ENCODE measurements around the gene RPP40. TPM values are rescaled to one million over a fixed set of nuclear protein-coding genes. Genes with fewer than 3 reads are reported as not detected.

RPP40 gene
- total and polyA plus RNA-seq, 2 of the 13 experiments (the other 11 are each of a cell fraction or from before 2014, with no cell fraction given) = 18.0 to 41.2 TPM

GRCh38 chr6:5003604-5004372 is at the start of gene RPP40 (continued):
- TF ChIP-seq ZBTB38 (CRISPR knock-in tag; IDR thresholded peaks at IDR 0.05) = peak; percentile 72; the same call in 1 of the 2 replicates
- TF ChIP-seq ZNF839 (CRISPR knock-in tag; IDR thresholded peaks at IDR 0.05; ENCODE audit: borderline replicate concordance) = no peak
- no peak; the same call in 1 of the 2 replicates for TF ChIP-seq ZNF782 (CRISPR knock-in tag; IDR thresholded peaks at IDR 0.05; ENCODE audit: borderline replicate concordance)
- peak; percentile 53; the same call in 1 of the 2 replicates for TF ChIP-seq ARNTL (CRISPR knock-in tag; IDR thresholded peaks at IDR 0.05)
- 0 out of 2 replicates have a peak, but pooled peaks have one; percentile 46 for TF ChIP-seq RNF219 (CRISPR knock-in tag; IDR thresholded peaks at IDR 0.05)
- TF ChIP-seq ZSCAN9 (CRISPR knock-in tag; IDR thresholded peaks at IDR 0.05; ENCODE audit: borderline replicate concordance) = peak; percentile 95
- TF ChIP-seq EED (CRISPR knock-in tag; IDR thresholded peaks at IDR 0.05) = no peak; the same call in 1 of the 2 replicates
- TF ChIP-seq, protein P1, sequence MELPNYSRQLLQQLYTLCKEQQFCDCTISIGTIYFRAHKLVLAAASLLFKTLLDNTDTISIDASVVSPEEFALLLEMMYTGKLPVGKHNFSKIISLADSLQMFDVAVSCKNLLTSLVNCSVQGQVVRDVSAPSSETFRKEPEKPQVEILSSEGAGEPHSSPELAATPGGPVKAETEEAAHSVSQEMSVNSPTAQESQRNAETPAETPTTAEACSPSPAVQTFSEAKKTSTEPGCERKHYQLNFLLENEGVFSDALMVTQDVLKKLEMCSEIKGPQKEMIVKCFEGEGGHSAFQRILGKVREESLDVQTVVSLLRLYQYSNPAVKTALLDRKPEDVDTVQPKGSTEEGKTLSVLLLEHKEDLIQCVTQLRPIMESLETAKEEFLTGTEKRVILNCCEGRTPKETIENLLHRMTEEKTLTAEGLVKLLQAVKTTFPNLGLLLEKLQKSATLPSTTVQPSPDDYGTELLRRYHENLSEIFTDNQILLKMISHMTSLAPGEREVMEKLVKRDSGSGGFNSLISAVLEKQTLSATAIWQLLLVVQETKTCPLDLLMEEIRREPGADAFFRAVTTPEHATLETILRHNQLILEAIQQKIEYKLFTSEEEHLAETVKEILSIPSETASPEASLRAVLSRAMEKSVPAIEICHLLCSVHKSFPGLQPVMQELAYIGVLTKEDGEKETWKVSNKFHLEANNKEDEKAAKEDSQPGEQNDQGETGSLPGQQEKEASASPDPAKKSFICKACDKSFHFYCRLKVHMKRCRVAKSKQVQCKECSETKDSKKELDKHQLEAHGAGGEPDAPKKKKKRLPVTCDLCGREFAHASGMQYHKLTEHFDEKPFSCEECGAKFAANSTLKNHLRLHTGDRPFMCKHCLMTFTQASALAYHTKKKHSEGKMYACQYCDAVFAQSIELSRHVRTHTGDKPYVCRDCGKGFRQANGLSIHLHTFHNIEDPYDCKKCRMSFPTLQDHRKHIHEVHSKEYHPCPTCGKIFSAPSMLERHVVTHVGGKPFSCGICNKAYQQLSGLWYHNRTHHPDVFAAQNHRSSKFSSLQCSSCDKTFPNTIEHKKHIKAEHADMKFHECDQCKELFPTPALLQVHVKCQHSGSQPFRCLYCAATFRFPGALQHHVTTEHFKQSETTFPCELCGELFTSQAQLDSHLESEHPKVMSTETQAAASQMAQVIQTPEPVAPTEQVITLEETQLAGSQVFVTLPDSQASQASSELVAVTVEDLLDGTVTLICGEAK (IDR thresholded peaks at IDR 0.05) = no peak
- TF ChIP-seq, protein P1 (CRISPR knock-in tag; IDR thresholded peaks at IDR 0.05) = peak; percentile 61
- TF ChIP-seq FUBP1 (CRISPR knock-in tag; IDR thresholded peaks at IDR 0.05; ENCODE audit: borderline replicate concordance) = 0 out of 2 replicates have a peak, but pooled peaks have one; percentile 80
- peak; percentile 87 for TF ChIP-seq MTF1 (CRISPR knock-in tag; IDR thresholded peaks at IDR 0.05)
- no peak for TF ChIP-seq PTBP1 (IDR thresholded peaks at IDR 0.05; ENCODE audit: low read depth, low read length, poor library complexity, severe bottlenecking)
- peak; percentile 15 for TF ChIP-seq FOXA3 (CRISPR knock-in tag; IDR thresholded peaks at IDR 0.05)
- TF ChIP-seq NFKB2 (CRISPR knock-in tag; IDR thresholded peaks at IDR 0.05; ENCODE audit: borderline replicate concordance) = peak; percentile 98
- peak; percentile 77 for TF ChIP-seq HOXA3 (CRISPR knock-in tag; IDR thresholded peaks at IDR 0.05)
- TF ChIP-seq MAFG (CRISPR knock-in tag; IDR thresholded peaks at IDR 0.05) = no peak
